Endometrial microvascular endothelial cells (primary cell): ENCODE data around the gene KIAA0586. TPM values are rescaled to one million over a fixed set of nuclear protein-coding genes. Genes with fewer than 3 reads are reported as not detected.

Experiments used
- in situ Hi-C: cut with HindIII; loops from 2 replicates; pipeline ENCODE4 v1.10.0; 2017; ENCODE audit warnings: low sequenced_read_pairs, low pct_unique_long_range_greater_than_20kb; ENCODE audit errors: inconsistent ontology term
- total RNA-seq: library from RNA; depleted of rRNA; stranded (reverse); fragments of >200 nt; gene quantifications from one replicate; pipeline ENCODE4 v1.2.3, GENCODE V29; 2015; ENCODE audit errors: inconsistent ontology term

KIAA0586 gene
- total RNA-seq, 1 donor from 2014 or later = 29.1 TPM

DNA sequence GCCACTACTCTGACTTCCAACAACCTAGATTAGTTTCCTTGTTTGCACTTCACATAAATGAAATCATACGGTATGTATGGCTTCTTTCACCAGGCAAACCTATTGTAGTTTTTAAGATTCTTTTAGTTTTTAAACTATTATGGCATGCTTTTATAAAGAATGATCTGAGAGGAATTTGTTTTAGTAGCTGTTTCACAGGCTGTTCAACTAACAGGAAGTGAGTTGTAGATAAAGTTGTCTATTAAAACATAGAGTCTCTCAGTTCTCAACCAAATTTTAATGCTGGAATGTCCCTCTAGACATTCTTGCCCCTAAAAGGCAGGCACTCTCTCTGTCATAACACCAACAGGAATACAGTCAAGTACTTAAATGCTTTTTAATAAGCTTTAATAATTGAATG lies 107.5 kb downstream of the KIAA0586 start:
- in situ Hi-C loops = no loop called here

DNA sequence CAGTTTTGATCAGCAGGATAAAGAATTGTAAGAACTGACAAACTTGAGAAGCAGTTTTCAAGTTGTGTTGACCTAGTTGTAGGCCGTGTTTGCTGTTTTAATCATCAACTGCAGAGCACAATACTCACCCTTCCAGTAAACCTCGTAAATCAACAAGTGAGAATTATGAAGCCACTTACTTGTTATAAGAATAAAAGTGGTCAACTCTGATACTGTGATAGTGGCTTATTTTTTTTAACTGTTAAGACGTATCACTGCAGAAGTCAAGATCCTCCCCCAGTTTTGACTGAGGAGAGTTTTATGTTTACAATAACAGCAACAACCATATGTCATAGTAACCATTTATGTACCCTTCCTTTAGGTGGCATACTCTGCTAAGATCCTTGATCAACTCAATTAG lies 109.5 kb downstream of the KIAA0586 start:
- in situ Hi-C loops = no loop called here

DNA sequence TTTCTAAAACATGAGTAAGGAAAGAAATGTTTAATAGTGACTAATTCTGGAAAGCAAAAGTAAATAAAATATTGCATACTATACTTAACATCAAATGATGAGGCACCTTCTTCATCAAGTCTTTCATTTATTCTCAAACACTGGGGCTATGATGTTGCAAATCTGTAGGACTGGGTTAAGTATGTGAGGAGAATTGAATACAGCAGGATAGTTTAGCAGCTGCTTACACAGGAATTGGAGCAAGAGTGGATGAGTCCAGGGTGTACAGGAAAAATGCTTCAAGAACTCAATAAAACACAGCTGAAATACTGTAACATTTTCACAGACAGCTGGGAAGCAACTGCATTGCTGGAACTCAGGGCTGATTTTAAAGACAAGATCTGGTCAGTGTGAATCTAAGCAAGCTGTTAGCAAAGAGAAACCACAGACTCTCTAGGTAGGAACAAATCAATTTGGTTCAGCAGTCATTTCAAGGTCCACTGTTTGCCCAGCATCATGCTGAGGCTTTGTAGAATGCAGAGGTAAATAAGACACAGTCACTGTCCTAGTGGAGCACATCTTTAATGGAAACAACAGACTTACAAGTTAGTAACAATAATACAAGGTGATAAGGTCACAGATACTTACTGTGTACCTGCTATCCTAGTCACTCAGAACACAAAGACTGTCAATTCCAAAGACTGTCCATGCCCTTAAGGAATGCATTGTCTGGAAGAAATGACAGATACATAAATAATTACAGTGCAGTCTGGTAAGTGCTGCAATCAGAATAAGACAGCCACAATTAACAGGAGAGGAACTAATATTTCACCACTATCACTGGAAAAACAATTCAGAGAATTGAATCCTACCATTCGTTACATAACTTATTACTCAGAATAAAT lies 113.5 kb downstream of the KIAA0586 start:
- in situ Hi-C loops = no loop called here

DNA sequence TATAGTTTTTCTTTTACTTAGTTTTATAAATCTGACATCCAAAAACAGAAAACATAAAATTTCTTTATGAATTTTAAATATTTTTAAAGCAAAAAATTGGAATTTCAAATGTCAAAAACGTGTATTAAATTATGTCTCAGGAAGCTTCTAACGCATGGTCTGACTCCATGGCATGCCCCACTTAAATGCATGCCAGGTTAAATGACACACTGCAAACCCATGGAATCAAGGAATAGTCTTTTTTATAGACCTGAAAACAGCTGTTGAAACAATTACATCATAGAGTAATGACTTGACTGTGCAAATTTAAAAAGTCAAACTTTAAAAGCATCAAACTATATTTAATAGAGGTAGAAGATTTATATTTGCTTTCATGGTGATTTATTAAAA lies 114.1 kb downstream of the KIAA0586 start:
- in situ Hi-C loops = no loop called here

DNA sequence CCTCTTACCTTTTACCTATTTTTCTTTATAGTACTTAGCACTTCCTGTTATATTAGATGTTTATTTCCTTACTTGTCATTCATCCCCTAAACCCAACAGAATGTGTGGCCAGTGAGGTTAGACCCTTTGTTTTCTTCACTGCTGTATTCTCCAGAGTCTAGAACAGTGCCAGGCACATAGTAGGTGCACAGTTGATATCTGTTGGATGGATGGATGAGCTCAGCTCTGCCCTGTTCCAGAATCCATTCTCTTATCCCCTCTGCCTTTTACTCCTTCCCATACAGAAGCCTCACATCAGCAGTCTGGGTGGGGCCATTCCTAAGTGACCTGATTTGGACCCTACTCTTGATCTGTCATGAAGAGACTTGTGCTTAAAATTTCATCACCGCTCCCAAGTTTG lies 115.7 kb downstream of the KIAA0586 start:
- in situ Hi-C loops = no loop called here

DNA sequence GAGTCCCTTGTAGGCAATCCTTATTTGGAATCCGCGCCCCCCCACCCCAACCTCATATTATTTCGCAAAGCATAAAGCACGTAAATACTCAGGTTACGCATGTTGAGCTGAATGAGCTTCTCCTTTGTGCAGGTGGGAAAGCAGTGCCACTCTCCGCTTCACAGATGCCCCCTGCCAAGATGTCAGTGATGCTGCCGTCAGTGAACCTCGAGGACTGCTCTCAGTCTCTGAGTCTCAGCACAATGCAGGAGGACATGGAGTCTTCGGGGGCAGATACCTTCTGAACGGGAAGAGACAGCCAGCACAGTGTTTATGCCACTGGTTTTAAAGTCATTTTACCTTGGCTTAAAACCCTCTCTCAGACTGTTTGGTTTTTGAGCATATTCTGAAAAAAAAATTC lies 120.1 kb downstream of the KIAA0586 start:
- in situ Hi-C loops = no loop called here

DNA sequence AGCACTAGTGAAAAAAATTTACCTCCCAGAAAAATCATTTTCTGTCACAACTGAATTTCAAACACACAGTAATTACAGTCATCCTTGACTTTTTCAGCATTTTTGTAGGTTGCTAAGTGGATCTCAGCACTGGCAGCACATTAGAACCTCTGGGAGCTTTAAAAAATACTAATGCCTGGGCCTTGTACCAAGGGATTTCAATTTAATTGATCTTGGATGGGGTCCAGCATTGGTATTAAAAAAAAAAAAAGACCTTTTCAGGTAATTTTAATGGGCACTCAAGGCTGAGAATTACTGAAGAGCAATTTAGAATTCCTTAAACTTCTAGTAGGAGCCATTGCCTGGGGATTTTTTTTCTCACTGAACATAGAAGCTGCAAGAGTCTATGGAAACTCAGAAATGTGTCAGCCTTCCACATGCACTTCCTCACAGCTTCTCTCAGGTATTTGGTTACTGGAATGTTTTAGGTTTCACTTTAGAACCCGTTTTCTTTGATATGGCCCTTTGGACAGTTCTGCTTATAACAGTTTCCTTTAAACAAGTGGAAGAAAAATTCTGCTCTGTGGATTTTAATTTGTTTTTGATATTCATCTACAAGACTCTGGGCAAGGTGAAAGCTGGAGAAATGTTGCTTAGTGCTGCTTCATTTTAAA lies 121.7 kb downstream of the KIAA0586 start:
- in situ Hi-C loops = no loop called here

DNA sequence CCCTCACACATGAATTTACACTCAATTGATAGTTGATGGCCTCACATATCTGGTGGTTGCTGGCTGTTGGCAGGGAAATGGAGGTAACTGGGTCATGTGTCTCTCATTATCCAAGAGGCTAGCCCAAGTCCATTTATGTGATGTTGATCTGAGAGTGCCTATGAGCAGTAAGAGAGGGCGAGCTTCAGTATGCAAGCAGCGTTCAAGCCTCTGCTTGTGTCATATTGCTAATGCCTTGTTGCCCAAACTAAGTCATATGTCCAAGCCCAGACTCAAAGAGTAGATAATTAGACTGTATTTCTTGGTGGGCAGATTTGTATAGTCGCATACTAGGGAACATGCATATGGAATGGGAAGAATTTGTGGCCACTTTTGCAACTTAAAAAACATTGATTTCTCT lies 126.4 kb downstream of the KIAA0586 start:
- in situ Hi-C loops = no loop called here

DNA sequence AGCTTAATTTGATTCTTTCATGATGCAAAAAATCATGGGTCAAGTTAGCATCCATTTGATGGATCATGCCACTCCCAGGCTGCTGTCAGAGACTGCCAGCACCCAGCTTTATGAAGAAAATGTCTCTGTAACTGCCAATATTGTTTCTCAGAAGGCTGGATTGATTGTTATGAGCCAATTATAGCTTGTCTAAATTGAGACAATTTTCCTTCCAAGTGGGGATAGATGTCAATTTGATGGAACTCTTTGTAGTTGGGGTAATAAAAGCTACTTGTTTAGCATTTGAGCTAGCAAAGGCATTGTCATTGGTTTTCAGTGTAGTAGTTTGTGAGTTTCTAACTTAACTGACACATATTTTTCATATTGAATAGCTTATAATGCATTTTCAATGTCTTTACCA lies 128.1 kb downstream of the KIAA0586 start:
- in situ Hi-C loops = no loop called here

DNA sequence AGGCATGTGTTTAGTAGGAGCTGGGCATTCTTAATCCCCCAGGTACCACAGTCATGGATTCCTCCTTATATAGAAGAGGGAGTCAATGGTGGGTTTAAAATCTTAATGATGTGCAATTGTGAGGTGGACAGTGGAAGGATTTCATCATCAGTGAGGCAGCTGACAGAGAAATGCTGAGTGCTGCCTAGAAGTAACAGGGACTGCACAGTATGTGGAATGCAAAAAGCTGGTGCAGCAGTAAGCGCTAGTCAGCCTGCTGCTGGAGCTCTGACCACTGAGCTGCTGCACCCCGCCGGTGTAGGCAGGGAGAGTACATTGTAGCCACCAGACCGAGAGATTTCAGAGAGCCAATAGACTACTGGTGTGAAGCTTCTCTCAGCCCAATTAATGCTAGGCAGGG lies 129.7 kb downstream of the KIAA0586 start:
- in situ Hi-C loops = no loop called here

DNA sequence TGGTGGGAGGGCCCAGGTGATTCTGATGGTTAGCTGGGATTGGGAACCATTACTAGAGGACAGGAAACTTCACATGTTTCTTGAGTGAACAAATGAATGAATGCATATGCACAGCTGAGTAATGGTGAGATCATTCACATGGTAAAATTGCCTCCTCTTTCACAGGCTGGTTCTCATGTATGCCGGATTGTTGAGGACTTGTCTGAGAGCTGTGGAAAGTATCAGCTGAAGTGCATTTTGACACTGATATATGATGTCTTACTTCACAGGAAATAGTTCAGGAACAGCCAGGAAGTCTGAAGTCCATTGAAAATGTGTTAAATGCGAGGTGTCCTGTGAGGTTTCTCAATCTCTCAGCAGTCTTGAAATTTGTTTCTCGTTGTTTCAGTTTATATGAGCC lies 132.7 kb downstream of the KIAA0586 start:
- in situ Hi-C loops = no loop called here

DNA sequence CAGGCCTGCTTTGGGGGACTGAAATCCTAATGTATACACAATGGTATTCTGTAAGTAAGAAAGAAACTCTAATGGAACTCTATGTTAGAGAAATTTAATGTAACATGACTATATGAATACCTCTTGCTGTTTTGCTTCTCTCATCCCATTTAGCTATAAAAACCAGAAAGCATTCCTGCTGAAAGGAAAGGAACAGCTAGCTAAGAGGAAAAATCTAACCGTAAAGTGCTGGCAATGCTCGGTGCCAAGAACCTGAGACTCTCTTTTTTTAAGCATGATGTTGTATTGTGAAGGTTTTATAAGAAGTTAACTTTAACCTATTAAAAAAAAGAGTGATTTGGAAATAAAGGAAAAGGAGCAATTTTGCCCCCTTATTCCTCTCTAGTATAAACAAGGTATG lies 134.6 kb downstream of the KIAA0586 start:
- in situ Hi-C loops = no loop called here

DNA sequence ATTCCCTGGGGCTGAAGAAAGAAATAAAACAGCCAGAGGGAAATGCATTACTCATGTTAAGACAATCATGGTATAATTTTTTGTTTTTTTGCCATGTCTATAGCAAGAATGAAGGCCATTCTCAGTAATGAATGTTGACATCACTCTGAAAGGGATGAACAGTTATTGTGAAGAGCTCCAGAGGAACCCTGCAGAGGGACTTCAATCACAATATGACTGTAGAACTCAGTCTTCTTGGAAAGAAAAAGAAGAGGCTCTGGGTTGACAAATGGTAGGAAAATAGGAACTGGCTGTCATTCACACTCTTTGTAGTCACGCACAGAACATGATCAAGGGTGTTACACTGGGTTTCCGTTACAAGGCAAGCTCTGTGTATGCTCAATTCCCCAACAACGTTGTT lies 136.5 kb downstream of the KIAA0586 start:
- in situ Hi-C loops = no loop called here

DNA sequence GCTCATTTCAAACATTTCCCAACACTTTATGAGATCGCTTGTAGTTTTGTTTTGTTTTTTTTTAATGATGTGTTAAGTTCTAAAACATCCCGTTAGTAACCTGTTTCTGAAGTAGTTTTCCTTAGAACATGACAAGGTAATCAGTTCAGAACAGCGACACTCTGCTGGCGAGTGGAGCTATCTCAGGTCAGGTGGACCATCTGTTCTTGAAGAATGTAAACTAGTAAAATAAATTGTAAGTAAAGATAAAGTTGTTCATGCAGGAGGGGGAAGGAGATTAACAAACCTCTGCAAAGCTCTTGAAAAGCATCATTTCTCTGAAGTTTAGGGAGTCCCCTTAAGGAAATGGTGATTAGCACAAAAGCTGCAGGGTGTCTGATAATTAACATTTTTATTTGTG lies 138.3 kb downstream of the KIAA0586 start:
- in situ Hi-C loops = no loop called here

DNA sequence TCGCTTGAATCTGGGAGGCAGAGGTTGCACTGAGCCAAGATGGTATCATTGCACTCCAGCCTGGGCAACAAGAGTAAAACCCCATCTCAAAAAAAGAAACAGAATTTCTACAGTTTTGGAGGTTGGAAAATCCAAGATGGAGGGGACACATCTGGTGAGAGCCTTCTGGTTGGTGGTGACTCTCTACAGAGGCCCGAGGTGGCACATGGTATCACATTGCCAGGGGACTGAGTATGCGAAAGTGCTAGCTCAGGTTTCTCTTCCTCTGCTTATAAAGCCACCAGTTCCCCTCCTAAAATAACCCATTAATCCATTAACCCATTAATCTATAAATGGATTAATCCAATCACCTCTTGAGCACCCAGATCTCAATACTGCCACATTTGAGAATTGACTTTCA lies 139.5 kb downstream of the KIAA0586 start:
- in situ Hi-C loops = no loop called here

DNA sequence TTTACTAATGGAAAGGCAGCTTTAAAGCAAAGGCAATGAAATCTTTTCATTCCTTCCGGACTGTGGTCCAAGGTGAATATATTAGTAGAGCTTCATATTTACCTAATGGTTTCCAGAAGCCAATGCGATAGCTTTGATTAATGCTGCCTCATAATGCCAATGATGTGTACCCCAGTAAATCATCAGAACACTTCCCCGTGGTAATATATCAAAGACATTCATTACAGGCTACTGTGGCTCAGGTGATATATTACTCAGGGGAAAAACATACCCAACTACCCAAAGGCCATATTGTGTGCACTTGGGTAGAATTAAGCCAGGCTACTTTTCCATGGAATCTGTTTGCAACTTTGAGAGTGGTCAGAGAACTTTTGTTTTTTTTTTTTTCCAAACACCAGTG lies 140.8 kb downstream of the KIAA0586 start:
- in situ Hi-C loops = no loop called here

DNA sequence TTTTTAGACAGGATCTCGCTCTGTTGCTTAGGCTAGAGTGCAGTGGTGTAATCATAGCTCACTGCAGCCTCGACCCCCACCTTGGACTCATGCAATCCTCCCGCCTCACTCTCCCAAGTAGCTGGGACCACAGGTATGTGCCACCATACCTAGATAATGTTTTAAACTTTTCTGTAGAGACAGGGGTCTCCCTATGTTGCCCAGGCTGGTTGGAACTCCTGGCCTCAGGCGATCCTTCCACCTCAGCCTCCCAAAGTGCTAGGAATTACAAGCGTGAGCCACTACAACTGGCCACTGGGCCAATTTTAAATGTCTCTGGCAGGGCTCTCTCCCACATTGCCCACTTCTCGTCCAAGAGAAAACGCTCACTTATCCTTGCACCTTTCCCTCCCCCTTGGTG lies 143.7 kb downstream of the KIAA0586 start:
- in situ Hi-C loops = no loop called here

DNA sequence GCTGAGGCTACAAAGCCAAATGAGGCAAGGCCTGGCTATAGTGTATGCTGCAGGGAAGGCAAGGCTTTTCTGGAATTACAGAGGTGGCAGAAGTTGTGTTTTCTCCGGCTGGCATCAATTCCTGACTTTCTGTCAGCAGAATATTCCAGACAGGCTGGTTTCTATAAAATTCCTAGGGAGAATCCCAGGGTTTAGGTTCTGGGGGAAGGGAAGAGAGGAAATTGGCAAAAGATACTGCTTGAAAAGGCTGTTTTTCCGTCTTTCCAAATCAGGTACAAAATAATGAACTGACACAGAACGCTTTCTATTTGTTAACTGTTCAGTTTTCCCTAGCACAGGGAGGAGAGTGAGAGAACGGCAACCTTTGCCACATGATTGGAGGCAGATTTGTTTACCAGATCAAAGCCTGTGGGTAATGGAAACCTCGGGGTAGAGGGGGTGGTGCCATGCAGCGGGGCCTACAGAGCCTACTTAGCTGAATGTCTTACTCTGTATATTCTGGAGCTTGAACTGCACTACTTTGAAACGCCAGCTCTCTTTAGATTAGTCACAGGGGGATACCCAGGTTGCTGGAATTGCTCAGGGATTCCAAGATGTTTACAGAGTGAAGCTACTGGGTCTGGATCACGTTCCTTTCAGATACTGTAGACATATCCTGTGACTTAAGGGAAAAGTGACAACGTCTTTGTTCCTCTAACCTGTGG lies 144.4 kb downstream of the KIAA0586 start:
- in situ Hi-C loops = no loop called here

DNA sequence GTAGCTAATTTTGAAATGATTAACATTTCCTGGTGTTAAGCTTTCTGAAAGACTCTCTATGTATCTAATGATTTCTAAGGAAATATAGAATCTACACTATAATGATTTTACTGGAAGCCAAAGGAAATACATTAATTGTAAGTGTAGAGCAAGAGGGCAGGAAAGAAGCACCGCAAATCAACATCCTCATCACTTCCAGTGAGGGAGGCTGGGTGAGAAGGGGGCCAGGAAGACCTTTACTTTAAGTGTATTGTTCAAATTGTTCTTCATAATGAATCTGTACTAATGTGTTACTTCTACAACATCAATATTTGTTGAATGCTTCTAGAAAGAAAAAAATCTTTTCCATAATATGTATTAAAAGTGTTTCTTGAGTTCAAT lies 144.9 kb downstream of the KIAA0586 start:
- in situ Hi-C loops = no loop called here

DNA sequence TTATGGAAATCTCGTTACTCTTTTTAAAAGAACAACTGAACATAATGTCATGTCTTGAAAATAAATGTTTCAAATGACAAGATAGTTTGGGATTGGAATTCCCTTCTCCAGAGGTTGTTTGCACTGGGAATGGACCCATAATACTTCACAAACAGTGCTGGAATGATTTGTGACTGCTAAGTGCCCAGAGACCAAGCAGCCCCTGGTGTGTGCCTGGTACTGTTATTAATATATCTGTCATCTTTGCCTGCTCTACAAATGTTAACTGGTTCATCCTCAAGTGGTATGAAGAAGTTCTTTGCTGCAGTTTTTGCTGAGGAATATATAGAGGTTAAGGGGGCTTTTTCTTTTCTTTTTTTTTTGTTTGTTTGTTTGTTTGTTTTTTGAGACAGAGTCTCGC lies 145.3 kb downstream of the KIAA0586 start:
- in situ Hi-C loops = no loop called here
